Dermis blood vessel endothelial cell (primary cell): ENCODE measurements around the gene DISP3. TPM values are rescaled to one million over a fixed set of nuclear protein-coding genes. Genes with fewer than 3 reads are reported as not detected.

Experiments
- DNase-seq: peaks from one replicate; pipeline ENCODE4 v3.0.0; 2010
- total RNA-seq: library from RNA; depleted of rRNA; stranded (reverse); fragments of >200 nt; gene quantifications from 2 replicates; pipeline ENCODE4 v1.2.3, GENCODE V29; 2014

Gene DISP3
- total RNA-seq, 1 donor from 2014 or later, result not detected

DNA sequence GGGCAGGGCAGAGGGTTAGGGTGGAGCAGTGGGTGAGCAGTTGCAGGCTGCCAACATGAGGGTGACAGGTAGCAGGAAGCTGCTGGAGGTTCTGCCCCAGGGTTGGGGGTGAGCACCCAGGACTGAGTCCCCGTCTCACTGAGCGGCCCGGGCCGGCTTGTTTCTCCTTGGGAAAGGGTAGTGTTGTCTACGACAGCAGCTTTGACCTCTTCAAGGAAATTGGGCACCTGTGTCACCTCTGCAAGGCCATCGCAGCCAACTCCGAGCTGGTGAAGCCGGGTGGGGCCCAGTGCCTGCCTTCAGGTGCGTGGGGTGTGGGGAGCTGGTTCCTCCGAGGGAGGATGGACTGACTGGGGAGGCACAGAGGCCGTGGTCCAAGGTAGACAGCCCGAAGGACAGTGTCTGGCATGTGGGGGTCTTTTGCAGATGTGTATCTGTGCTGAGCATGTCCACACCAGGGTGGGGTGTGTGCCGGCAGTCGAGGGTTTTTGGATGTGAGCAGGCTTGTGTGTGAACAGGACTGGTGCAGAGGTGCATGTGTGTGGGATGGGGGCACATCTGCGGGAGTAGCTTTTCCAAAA, 51.9 kb downstream of the DISP3 start:
- no peak for DNase-seq

DNA sequence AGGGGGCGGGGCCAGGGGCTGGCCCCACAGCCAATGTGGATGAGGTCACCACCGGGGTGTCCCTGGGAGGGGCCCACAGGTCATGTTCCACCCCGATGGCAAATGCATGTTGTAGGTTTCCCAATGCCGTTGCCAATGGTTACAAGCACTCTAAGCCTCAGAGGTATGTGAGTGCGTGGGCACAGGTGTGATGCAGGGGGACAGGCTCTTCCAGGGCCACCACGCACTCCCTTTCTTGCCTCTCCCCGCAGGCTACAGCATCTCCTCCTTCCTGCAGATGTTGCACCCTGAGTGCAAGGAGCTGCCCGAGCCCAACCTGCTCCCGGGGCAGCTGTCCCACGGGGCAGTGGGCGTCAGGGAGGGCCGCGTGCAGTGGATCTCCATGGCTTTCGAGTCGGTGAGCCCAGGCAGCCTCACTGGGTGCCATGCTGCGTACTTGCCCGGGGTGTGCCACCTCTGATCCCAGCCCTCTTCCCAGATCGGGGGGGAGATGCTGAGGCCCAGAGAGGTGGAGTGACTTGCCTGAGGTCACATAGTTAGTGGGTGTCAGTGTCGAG, 52.4 kb downstream of the DISP3 start:
- DNase-seq, result no peak

DNA sequence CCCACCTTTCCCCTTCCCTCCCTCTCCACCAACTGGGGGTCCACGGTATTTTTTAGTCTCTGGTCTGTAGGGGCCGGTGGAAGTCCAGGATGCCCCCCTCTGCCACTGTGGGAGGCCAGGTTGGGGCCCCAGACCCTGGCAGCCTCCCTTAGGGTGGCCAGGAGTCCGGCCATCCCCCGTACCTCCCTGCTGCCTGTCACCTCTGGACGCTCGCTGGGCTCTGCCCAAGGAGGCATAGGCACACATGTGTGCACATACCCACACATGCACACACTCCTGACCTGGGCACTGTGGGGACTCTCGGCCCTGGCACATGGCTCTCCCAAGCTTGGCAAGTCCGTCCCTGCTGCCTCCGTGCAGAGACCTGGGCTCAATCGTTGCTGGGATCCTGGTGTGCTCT, 53.0 kb downstream of the DISP3 start:
- DNase-seq, result no peak

DNA sequence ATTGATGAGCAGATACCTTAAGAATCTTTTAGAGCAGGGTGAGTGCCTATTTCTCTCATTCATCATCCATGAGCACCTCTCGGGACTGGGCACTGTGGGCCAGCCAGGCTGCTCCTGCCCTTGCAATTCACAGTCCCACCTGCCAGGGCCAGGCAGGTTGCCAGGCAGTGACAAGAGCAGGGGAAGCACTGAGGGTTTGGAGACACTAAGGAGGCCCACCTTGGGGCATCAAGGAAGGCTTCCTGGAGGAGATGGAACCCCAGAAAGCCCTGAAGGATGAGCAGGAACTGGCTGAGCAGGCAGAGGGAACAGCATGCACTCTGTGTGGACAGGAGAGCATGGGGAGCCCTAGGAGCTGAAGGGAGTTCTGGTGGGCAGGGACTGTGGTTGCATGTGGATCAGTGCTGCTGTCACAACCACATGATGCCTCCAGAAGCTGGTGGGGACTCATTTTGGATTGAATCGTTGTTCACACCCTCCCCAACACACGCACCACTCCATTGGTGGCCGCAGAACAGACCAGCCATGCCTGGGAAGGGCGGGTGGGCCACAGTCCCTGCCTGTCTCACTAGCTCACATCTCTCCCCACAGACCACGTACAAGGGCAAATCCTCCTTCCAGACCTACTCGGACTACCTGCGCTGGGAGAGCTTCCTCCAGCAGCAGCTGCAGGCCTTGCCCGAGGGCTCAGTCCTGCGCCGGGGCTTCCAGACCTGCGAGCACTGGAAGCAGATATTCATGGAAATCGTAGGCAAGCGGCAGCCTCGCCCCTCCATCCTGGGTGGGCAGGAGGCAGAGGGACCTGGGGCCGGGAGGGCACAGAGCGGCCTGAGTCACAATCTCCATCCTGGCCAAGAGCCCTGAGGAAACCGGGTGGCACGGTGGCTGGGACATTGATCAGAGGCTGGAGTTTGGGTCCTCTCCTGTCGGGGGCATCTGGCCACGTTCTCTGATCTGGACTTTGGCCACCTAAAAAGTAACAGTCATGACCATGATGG, 55.1 kb downstream of the DISP3 start:
- no peak for DNase-seq

DNA sequence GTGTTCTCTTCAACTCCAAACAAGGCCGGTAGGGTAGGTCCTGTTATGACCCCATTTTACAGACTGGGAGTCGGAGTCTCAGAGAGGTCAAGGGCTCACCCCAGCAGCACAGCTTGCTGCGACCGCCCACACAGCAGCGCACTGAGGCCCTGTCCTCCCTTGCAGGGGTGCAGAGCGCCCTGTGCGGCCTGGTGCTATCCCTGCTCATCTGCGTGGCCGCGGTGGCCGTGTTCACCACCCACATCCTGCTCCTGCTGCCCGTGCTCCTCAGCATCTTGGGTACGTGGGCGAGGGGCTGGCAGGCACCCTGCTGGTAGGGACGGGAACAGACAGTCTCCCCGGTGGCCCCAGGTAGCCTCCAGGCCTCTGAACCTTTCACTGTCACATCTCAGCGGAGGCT, 55.9 kb downstream of the DISP3 start:
- DNase-seq, result no peak

DNA sequence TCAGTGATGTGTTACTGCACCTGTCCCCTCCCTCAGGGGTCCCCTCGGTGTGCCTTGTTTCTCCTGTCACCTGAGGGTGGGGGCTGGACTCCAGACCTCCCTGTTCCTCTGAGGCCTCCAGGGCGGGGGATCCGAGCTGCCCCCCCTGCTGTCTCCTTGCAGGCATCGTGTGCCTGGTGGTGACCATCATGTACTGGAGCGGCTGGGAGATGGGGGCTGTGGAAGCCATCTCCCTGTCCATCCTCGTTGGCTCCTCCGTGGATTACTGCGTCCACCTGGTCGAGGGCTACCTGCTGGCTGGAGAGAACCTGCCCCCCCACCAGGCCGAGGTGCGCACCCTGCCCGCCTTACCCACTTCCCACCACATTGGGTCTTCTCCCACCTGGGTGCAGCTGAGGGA, 56.4 kb downstream of the DISP3 start:
- DNase-seq, result no peak

DNA sequence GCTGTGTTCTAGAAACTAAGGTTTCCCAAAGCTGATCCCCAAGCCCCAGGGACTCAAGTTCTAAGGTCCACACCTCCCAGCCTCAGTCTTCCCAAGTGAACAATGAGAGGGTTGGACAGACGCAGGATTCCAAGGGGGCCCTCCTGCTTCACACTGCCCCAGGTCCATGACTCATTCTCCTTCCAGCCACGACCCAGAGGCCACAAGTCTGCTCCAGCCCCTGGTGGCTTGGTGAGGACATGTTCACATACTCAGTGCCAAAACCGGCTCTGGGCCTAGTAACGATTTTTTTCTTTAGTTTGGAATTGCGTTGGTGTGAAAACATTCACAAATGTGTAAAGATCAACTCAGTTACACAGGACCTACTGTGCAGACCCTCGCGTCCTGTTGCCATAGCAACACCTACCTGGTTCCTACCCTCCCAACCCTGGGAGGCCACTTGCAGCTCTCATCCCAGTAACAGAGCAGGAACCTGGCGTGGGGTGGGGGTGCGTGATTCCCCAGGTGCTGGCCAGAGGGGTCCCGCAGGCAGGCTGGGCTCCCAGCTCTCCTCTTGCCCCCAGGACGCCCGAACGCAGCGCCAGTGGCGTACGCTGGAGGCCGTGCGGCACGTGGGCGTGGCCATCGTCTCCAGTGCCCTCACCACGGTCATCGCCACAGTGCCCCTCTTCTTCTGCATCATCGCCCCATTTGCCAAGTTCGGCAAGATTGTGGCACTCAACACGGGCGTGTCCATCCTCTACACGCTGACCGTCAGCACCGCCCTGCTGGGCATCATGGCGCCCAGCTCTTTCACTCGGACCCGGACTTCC, 57.0 kb downstream of the DISP3 start:
- DNase-seq, result peak; percentile 3

DNA sequence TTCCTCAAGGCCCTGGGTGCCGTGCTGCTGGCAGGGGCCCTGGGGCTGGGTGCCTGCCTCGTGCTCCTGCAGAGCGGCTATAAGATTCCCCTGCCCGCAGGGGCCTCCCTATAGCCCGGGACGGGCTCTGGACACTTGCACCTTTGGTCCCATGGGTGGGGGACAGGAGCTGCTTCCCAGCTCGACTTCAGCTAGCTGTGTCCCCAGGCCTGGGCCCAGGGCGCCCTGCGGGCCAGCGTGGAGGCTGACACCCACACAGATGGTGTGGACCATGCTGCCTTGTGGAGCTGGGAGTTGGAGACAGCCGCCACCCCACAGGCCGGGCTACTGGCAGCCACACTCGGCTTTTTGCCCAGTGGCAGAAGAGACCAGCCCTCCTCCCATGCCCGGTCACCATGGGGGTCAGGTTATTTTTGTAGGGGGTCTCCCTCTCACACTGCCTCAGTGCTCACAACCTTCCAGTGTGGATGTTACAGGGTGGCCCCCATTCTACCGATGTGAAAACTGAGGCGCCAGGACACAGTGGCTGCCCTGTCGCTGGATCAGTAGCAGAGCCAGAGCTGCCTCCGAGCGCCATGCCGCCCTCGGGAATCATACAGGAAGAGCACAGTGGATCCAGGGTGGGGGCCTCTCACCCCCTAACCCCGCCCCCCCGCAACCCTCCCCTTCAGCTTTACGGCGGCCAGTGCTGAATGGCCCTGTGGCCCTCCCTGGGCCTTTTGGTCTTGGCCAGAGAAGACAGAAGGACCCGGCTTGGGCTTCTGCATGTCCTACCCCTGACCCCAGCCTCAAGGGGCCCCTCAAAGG, 57.8 kb downstream of the DISP3 start:
- DNase-seq, result no peak

DNA sequence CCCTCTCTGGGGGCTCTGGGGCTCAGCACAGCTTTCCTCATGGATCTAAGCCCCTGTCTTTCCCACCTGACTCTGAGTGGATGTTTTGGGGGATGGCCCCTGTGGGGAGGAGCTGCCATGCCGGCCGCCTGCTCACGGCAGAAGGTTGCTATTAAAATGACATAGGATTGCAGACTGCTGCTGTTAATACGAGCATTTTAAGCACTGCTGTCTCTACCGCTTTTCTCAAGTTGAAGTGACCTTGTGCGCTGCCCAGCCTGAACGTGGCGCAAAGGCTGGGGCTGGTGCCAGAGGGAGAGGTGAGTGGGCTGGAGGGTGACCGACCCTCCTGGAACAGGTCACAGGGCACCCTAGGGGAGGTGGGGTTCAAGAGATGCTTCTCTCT, 58.4 kb downstream of the DISP3 start:
- DNase-seq, result no peak

DNA sequence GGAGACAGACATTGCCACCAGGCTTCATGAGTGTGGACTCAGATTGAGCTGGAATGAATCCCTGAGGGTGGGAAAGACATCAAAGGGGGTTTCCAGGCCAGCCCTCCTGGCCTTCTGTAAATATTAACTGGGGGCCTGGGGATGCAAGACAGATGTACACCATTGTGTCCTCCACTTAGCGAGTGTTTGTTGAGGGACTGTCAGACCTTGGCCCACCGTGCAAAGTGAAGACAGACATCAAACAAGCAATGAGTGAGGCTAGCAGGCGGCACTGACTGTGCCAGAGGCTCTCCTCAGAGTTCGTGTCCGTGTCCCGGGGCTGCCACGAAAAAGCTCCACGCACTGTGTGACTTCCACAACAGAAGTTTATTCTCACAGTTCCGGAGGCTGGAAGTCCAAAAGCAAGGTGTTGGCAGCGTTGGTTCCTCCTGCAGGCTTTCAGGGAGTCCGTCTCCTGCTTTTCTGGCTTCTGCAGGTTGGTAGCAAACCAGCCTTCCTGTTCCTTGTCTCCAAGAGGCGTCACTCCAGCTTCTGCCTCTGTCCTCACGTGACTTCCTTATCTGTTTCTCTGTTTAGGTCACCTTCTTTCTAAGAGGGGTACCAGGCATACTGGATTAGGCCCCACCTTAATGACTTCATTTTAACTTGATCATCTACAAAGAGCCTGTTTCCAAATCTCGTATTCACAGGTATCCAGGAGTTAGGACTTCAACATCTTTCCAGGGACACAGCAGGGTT, 59.1 kb downstream of the DISP3 start:
- DNase-seq, result no peak

DNA sequence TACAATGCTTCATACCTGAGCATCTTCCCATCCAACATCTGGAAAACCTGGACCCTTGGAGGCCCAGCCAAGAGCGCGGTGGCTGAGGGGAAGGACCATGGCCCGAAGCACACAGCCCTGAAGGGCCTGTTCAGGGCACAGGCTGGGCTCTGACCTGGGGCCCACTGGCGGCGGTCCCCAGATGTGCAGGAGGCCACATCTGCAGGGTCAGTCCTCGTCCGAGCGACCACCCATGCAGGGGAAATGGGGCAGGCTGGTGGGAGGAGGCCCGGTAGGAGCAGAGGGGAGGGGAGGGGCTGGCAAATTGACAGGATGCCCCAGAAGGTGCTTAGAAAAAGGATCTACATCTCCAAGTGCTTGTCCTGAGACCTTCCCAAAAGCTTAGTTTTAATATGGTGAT, 59.9 kb downstream of the DISP3 start:
- no peak for DNase-seq

DNA sequence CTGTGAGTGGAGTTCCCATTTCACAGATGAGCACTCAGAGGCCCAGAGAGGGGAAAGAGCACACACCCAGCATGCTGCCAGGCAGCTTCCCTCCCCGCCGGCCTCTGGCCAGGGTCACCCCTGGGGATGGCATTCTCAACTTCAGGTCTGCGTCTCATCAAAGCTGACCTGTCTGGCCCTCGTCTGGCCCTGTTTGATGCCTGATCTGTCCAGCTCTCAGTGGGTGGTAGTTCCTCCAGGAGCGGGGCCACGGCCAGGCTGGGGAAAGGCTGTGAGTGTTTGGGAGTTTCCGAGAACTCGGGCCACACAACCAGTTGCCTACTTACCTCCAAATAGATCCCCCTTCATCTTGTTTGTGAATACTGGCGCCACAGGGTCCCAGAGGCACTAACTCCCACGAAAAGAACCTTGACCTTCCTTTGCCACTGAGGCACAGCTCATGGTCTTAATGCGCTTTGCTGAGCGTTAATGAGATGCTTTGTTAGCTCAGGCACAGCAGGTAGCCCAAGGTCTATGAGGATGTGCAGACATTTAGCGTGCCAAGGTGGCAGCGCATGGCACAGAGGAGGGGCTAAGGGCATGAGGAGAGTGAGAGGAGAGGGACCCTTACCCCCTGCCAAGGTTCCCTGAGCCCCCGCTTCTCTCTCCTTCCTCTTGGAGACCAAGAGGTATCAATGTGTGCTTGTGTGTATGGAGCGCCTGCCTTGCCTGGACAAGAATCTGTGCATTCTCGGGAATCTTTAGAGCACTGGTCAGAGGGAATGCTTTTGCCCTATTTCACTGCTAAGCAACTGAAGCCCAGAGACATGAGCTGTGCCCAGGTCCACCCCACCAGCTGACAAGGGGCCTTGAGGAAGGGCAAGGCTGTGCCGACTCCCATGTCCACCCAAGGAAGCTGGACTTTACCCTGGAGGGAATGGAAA, 61.2 kb downstream of the DISP3 start:
- DNase-seq, result no peak

DNA sequence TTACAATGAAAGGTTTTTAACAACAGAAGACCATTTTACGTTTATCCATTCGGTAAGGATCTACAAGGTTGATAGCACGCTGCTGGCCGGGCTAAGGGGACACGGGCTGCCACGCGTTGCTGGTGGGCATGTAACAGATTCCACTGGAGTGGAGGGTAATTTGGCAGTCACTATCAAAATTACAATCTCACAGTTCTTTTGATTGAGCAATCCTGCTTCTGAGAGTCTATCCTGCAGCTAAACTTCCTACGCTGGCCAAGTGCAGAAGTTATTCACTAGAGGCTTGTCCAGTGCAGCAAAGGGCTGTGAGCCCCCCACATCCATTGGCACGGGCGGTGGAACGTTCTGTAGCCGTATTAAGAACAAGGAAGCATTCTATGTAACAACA, 61.8 kb downstream of the DISP3 start:
- DNase-seq, result no peak

DNA sequence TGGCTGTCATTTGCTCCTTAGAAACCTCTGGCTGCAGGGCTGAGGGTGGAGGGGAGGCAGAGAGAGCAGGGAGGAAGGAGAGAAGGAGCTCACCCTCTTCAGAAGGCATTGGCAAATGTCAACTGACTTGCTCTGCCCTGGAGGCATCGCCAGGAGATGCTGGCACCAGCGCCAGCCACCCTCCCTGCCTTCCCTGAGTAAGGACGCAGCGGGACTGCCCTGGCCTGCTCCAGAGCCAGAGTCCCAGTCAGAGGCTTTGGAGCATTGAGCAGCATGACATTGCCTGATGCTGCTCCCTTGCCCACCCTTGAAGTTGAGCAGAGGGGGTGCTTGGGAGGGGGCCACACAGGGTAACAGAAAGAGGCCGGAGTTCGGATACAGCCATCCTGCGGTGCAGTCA, 62.3 kb downstream of the DISP3 start:
- DNase-seq, result no peak

DNA sequence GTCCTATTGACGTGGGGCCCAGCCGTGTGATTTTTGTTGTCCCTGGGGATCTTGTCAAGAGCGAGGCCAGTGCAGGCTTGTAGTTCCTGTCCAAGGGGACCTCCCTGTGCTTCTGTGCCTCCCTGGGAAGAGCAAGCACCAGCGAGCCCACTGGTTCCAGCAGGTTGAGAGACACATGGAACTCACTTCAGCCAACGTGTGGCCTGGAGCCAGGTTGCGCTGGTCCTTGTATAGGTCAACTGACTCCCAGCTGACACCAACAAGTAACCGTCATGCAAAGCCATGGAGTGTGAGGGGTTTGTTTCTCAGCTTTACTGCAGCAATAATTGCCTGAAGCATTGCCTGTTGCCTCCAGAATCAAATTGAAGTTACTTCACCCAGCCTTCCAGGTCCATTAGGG, 63.0 kb downstream of the DISP3 start:
- no peak for DNase-seq

DNA sequence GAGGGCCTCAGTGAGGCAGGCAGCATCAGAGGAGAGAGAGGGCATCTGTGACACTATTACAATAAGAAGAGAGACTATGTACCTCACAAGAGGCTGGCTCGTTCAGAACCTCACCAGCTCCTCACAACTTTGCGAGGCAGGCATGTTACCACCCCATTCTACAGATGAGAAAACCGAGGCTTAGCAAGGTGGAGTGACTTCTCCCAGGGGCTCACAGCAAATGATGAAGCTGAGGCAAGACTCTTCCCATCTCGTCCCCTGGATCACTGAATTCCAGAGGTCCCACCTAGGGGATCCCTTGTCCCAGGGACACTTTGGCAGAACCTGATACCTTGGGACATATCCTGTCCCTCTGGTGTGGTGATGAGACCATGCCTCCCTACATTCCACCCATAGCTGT, 64.4 kb downstream of the DISP3 start:
- no peak for DNase-seq

DNA sequence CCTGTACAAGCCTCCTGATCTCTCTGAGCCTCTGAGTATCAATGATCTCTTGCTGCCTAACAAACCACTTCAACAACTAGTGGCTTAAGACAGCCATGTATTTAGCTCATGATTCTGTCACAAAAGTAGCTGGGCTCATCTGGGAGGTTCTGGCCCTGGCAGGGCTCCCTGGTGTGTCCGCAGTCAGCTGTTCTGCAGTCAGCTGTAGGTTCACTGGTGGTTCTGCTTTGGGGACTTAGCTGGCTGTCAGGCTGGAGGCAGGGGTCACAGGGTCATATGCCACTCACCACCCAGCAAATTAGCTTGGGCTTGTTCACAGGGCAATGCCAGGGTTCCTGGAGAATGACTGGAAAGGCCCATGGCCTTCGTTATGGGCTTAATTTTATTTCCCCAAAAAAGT, 64.8 kb downstream of the DISP3 start:
- DNase-seq, result no peak

DNA sequence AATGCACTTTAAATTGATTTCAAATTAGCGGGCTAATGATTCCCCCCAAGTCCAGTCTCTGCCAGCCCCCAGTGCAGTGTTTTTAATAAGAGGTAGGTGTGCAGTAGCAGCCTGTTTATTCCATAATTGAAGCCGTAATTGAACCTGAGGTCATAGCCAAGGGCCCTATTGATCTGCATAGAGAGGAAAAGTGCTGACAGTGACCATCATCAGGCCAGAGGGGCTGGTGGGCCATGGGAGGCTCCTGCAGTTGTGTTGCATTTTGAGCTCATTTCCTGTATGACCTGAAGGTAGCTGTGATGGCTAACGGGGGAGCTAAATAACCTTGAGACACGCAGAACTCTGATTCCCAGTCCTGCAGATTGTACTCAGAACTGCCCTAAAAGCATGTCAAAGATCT, 67.5 kb downstream of the DISP3 start:
- no peak for DNase-seq

DNA sequence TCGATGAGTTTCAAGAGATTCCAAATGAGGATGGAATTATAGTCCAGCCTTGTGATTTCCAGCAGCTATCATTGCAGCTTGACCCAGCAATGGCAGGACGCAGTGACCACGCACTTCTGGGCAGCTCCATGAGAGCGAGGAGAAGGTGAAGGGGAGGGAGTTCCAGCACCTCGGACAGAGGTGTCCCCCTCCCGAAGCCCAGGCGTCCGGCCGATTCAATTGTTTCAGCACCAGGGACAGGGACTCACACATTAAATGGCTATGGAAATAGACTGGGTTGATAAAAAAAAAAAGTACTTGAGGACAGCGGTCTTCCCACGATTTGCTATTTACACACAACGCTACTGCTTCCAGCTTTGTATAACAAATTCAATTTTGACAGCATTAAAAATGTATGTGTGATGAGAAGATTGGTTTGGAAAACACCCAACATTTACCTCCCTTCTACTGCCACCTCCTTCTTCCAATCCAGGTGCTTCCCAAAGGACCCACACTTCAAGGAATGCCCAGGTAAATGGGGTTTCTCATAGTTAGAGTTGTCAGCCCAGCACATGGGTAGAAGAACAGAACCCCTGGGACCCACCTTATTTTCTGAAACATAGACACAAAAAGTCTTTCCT, 71.8 kb downstream of the DISP3 start:
- DNase-seq, result peak; percentile 88

DNA sequence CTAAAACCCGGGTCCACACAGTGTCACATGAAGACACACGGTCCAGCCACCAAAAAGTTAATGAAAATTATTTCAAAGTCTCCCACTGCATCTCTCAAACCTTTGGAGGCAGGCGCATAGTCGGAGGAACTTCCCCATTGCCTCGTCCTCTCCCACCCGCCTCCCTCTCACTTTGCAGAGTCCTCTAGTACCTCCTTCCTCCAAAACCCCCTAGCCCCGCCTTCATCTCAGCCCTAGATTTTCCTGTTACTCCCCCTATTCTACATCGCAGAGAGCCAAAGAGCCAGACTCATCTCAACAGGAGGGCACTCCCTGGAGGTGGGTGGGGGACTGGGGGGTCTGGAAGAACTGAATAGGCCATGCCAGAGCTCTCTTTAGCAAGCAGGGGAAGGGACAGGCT, 79.3 kb downstream of the DISP3 start:
- DNase-seq, result no peak
